ENCODE results near the gene PEX26.

DNA sequence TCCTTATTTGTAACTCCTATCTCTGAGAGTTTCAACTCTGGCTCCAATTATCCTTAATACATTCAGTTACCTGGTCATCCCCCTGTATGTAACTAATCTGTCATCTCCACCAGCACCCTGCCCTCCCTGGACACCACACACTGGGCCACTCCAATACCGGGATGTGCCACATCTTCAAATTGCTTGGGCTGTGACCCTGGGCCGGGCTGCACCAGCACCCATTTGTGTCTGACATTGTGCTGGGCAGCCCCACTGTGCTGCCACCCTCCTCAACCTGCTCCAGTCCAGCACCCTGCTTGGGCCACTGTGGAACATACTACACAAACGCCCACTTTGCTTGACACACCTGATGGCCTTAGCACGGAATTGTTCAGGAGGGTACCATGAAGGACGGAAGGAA, 70.0 kb downstream of the PEX26 start:
- TF ChIP-seq TAF15 (IDR thresholded peaks at IDR 0.05; ENCODE audit: low read depth, low read length) (no peak), POLR2A (conservative IDR thresholded peaks at IDR 0.05) (no peak), LARP7 (IDR thresholded peaks at IDR 0.05) (no peak), POLR2AphosphoS5 (IDR thresholded peaks at IDR 0.05; ENCODE audit: control insufficient read depth, insufficient read depth, low read depth, low read length) (no peak), PCBP1 (IDR thresholded peaks at IDR 0.05; ENCODE audit: low read depth, low read length, poor library complexity, severe bottlenecking) (no peak), POLR2G (IDR thresholded peaks at IDR 0.05; ENCODE audit: low read depth, low read length) (no peak), GTF2F1 (IDR thresholded peaks at IDR 0.05; ENCODE audit: low read depth, low read length) (no peak), ZNF121 (CRISPR knock-in tag; conservative IDR thresholded peaks at IDR 0.05) (no peak), ZBTB40 (IDR thresholded peaks at IDR 0.05) (no peak), ZBTB40 (CRISPR knock-in tag; IDR thresholded peaks at IDR 0.05) (no peak), EZH2 (IDR thresholded peaks at IDR 0.05; ENCODE audit: borderline replicate concordance, low read depth, low read length) (no peak)
- TF ChIP-seq, protein P1, sequence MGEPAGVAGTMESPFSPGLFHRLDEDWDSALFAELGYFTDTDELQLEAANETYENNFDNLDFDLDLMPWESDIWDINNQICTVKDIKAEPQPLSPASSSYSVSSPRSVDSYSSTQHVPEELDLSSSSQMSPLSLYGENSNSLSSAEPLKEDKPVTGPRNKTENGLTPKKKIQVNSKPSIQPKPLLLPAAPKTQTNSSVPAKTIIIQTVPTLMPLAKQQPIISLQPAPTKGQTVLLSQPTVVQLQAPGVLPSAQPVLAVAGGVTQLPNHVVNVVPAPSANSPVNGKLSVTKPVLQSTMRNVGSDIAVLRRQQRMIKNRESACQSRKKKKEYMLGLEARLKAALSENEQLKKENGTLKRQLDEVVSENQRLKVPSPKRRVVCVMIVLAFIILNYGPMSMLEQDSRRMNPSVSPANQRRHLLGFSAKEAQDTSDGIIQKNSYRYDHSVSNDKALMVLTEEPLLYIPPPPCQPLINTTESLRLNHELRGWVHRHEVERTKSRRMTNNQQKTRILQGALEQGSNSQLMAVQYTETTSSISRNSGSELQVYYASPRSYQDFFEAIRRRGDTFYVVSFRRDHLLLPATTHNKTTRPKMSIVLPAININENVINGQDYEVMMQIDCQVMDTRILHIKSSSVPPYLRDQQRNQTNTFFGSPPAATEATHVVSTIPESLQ (CRISPR knock-in tag; IDR thresholded peaks at IDR 0.05), result no peak
